ENCODE data around the gene LRIT1.

DNA sequence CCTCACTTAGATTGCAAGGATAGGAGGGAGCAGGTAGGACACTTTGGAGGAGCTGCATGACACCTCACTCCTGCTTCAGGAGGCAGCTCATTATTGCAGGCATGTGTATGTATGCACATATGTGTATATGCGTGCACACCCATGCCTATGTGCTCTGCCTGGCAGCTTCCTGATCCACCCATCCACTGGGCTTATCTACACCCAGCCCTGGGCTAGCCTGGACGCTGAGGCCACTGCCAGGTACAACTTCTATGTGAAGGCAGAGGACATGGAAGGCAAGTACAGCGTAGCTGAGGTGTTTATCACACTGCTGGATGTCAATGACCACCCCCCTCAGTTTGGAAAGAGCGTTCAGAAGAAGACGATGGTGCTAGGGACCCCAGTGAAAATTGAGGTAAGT, 29.3 kb downstream of the LRIT1 start:
- TF ChIP-seq, protein P1, sequence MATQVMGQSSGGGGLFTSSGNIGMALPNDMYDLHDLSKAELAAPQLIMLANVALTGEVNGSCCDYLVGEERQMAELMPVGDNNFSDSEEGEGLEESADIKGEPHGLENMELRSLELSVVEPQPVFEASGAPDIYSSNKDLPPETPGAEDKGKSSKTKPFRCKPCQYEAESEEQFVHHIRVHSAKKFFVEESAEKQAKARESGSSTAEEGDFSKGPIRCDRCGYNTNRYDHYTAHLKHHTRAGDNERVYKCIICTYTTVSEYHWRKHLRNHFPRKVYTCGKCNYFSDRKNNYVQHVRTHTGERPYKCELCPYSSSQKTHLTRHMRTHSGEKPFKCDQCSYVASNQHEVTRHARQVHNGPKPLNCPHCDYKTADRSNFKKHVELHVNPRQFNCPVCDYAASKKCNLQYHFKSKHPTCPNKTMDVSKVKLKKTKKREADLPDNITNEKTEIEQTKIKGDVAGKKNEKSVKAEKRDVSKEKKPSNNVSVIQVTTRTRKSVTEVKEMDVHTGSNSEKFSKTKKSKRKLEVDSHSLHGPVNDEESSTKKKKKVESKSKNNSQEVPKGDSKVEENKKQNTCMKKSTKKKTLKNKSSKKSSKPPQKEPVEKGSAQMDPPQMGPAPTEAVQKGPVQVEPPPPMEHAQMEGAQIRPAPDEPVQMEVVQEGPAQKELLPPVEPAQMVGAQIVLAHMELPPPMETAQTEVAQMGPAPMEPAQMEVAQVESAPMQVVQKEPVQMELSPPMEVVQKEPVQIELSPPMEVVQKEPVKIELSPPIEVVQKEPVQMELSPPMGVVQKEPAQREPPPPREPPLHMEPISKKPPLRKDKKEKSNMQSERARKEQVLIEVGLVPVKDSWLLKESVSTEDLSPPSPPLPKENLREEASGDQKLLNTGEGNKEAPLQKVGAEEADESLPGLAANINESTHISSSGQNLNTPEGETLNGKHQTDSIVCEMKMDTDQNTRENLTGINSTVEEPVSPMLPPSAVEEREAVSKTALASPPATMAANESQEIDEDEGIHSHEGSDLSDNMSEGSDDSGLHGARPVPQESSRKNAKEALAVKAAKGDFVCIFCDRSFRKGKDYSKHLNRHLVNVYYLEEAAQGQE (IDR thresholded peaks at IDR 0.05; ENCODE audit: insufficient read depth in 1 of 2, low read depth in 2 of 2, low read length in 2 of 2), result no peak
- TF ChIP-seq SIN3A (IDR thresholded peaks at IDR 0.05; ENCODE audit: borderline replicate concordance, insufficient read depth, low read length) (no peak), POLR2AphosphoS5 (IDR thresholded peaks at IDR 0.05; ENCODE audit: low read depth, low read length) (no peak), TAF1 (IDR thresholded peaks at IDR 0.05; ENCODE audit: borderline replicate concordance, insufficient read depth, low read length) (no peak)

Data from PFSK-1 (cell line).